ENCODE results near the gene DDR1. TPM values are rescaled to one million over a fixed set of nuclear protein-coding genes. Genes with fewer than 3 reads are reported as not detected.

DDR1 gene
- polyA plus RNA-seq, 1 donor (not counting 4 experiments of a cell fraction or from before 2014, with no cell fraction given) = 104 TPM

- Histone ChIP-seq H3K79me2 (ENCODE audit: control insufficient read depth, insufficient read depth, low read length) (no peaks in the 10 kb centered on the region), H3K9me3 (ENCODE audit: control insufficient read depth, low read depth, low read length) (no peaks in the 10 kb centered on the region), H4K20me1 (ENCODE audit: control insufficient read depth, extremely low read depth, insufficient read depth, low read length) (no peaks in the 10 kb centered on the region), H3K27ac (ENCODE audit: control insufficient read depth, insufficient read depth, low read length) (no peak overlapping the region), H3K4me2 (ENCODE audit: control insufficient read depth, extremely low read depth, insufficient read depth, low read depth, low read length) (no peak overlapping the region), H3K36me3 (ENCODE audit: control insufficient read depth in 2 of 2, extremely low read depth in 1 of 2, insufficient read depth in 2 of 2, low read length in 2 of 2) (no peaks in the 10 kb centered on the region), H3K9me1 (ENCODE audit: control insufficient read depth, extremely low read depth, insufficient read depth, low read length) (no peaks in the 10 kb centered on the region), H3K4me1 (ENCODE audit: control insufficient read depth, extremely low read depth, insufficient read depth, low read length) (peaks cover 16% of the 10 kb centered on the region), H2AFZ (ENCODE audit: control insufficient read depth, low read length) (no peak overlapping the region), H3K27me3 (ENCODE audit: control insufficient read depth, extremely low read depth, insufficient read depth, low read length) (peaks cover 4% of the 10 kb centered on the region), H3K9ac (ENCODE audit: control insufficient read depth, extremely low read depth, insufficient read depth, low read length) (no peak overlapping the region), H3K4me3 (ENCODE audit: control insufficient read depth in 2 of 3, extremely low read depth in 1 of 3, insufficient read depth in 2 of 3, low read depth in 1 of 3, low read length in 3 of 3) (no peak overlapping the region)
- dilution Hi-C loops (cut with MboI; ENCODE audit: extremely low pct_ligation_motif_present, low sequenced_read_pairs) = loop anchor here (25.0 kb wide), 1 partner anchor 123 kb away; no protein-coding TSS in a partner anchor
- DNase-seq (ENCODE audit: low read depth, low spot score) (no peak), FAIRE-seq (no peak)
- TF ChIP-seq CTCF (optimal IDR thresholded peaks at IDR 0.05 in 1 of 3, IDR thresholded peaks at IDR 0.05 in 1 of 3, conservative IDR thresholded peaks at IDR 0.05 in 1 of 3; ENCODE audit: extremely low read depth in 1 of 3, insufficient read depth in 2 of 3, low read length in 3 of 3) (no peak), EZH2 (IDR thresholded peaks at IDR 0.05; ENCODE audit: low read length) (no peak)
Observed at GRCh38 chr6:30939473-30939872, 55.2 kb downstream of the DDR1 start.

GRCh38 chr6:30940361-30940986, 56.2 kb downstream of the DDR1 start, which contains the start of gene MUCL3:
Gene MUCL3, plus strand, starts transcription at chr6:30940973. Its CDS starts 27 bp downstream, at chr6:30941000.
- Histone ChIP-seq H3K4me2 (ENCODE audit: control insufficient read depth, extremely low read depth, insufficient read depth, low read depth, low read length) (no peak within 1 kb of the TSS), H2AFZ (ENCODE audit: control insufficient read depth, low read length) (no peak within 1 kb of the TSS), H3K27me3 (ENCODE audit: control insufficient read depth, extremely low read depth, insufficient read depth, low read length) (peaks cover 4% of the 10 kb centered on the region), H3K36me3 (ENCODE audit: control insufficient read depth in 2 of 2, extremely low read depth in 1 of 2, insufficient read depth in 2 of 2, low read length in 2 of 2) (no peaks in the 10 kb centered on the region), H3K9ac (ENCODE audit: control insufficient read depth, extremely low read depth, insufficient read depth, low read length) (no peak within 1 kb of the TSS), H3K9me1 (ENCODE audit: control insufficient read depth, extremely low read depth, insufficient read depth, low read length) (no peaks in the 10 kb centered on the region), H3K4me1 (ENCODE audit: control insufficient read depth, extremely low read depth, insufficient read depth, low read length) (peaks cover 11% of the 10 kb centered on the region), H3K79me2 (ENCODE audit: control insufficient read depth, insufficient read depth, low read length) (no peaks in the 10 kb centered on the region), H3K27ac (ENCODE audit: control insufficient read depth, insufficient read depth, low read length) (no peak within 1 kb of the TSS), H3K9me3 (ENCODE audit: control insufficient read depth, low read depth, low read length) (no peaks in the 10 kb centered on the region), H3K4me3 (ENCODE audit: control insufficient read depth in 2 of 3, extremely low read depth in 1 of 3, insufficient read depth in 2 of 3, low read depth in 1 of 3, low read length in 3 of 3) (no peak within 1 kb of the TSS), H4K20me1 (ENCODE audit: control insufficient read depth, extremely low read depth, insufficient read depth, low read length) (no peaks in the 10 kb centered on the region)
- TF ChIP-seq CTCF (optimal IDR thresholded peaks at IDR 0.05 in 1 of 3, IDR thresholded peaks at IDR 0.05 in 1 of 3, conservative IDR thresholded peaks at IDR 0.05 in 1 of 3; ENCODE audit: extremely low read depth in 1 of 3, insufficient read depth in 2 of 3, low read length in 3 of 3) (no peak), EZH2 (IDR thresholded peaks at IDR 0.05; ENCODE audit: low read length) (no peak)
- FAIRE-seq = no peak
- DNase-seq (ENCODE audit: low read depth, low spot score) = no peak
- dilution Hi-C loops (cut with MboI; ENCODE audit: extremely low pct_ligation_motif_present, low sequenced_read_pairs) = loop anchor here (25.0 kb wide), 1 partner anchor 122 kb away; no protein-coding TSS in a partner anchor
